Measurements from ENCODE around the gene ABHD17A. TPM values are rescaled to one million over a fixed set of nuclear protein-coding genes. Genes with fewer than 3 reads are reported as not detected.
A peak's percentile ranks its signal among the peaks of the same experiment; 100 is the strongest.

The ABHD17A gene
- total RNA-seq, 1 experiment from 2014 or later: 47.7 TPM

DNA sequence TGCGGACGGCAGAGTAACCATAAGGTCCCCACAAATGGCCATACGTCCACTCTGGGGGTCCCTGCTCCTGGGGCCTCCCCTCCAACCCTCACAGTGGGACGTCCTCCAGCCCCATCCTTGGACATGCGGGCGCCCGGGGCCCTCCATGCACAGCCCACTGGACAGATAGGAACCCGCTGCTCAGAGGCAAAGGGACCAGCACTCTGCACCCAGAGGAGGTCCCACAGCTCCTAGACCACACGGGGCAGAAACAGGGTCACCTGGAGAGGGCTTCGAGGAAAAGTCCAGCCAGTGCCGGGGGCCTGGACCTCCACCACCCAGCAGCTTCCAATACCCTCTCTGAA, 48.1 kb downstream of the ABHD17A start:
- ChIA-PET CTCF (interaction anchor here (0.8 to 2.7 kb wide), 2 partner anchors 11 to 15 kb away, joined by 4 to 14 read pairs; no protein-coding TSS in a partner anchor), POLR2A (no interaction called here)
- Histone ChIP-seq H3K9me3 (no peaks in the 10 kb centered on the region), H3K27me3 (replicated peaks; ENCODE audit: control insufficient read depth, insufficient read depth, low read length) (no peaks in the 10 kb centered on the region), H3K4me1 (no peaks in the 10 kb centered on the region), H3K4me3 (ENCODE audit: low read depth, low read length) (no peak overlapping the region), H3K36me3 (ENCODE audit: control insufficient read depth, insufficient read depth, low read length) (no peaks in the 10 kb centered on the region)
- TF ChIP-seq, protein P1, sequence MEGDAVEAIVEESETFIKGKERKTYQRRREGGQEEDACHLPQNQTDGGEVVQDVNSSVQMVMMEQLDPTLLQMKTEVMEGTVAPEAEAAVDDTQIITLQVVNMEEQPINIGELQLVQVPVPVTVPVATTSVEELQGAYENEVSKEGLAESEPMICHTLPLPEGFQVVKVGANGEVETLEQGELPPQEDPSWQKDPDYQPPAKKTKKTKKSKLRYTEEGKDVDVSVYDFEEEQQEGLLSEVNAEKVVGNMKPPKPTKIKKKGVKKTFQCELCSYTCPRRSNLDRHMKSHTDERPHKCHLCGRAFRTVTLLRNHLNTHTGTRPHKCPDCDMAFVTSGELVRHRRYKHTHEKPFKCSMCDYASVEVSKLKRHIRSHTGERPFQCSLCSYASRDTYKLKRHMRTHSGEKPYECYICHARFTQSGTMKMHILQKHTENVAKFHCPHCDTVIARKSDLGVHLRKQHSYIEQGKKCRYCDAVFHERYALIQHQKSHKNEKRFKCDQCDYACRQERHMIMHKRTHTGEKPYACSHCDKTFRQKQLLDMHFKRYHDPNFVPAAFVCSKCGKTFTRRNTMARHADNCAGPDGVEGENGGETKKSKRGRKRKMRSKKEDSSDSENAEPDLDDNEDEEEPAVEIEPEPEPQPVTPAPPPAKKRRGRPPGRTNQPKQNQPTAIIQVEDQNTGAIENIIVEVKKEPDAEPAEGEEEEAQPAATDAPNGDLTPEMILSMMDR (IDR thresholded peaks at IDR 0.05; ENCODE audit: insufficient read depth in 1 of 2, low read depth in 1 of 2, low read length in 1 of 2, severe bottlenecking in 1 of 2, unreplicated experiment in 1 of 2): no peak
- peaks cover 38% of the 10 kb centered on the region for H3K36me3 Mint-ChIP-seq (ENCODE audit: insufficient read depth, unreplicated experiment)
- H3K4me3 Mint-ChIP-seq (ENCODE audit: unreplicated experiment): no peak overlapping the region
- no TSS peak for BruUV-seq (replicated peaks)
- no peaks in the 10 kb centered on the region for H3K9me3 Mint-ChIP-seq (ENCODE audit: unreplicated experiment)
- H3K4me1 Mint-ChIP-seq (ENCODE audit: low read depth, unreplicated experiment): no peaks in the 10 kb centered on the region
- intact Hi-C loops (cut with micrococcal nuclease; ENCODE audit: unreplicated experiment): no loop called here
- no peak overlapping the region for H3K27ac Mint-ChIP-seq (ENCODE audit: unreplicated experiment)
- DNase-seq: no peak
- no peaks in the 10 kb centered on the region for H3K27me3 Mint-ChIP-seq (ENCODE audit: insufficient read depth, unreplicated experiment)

DNA sequence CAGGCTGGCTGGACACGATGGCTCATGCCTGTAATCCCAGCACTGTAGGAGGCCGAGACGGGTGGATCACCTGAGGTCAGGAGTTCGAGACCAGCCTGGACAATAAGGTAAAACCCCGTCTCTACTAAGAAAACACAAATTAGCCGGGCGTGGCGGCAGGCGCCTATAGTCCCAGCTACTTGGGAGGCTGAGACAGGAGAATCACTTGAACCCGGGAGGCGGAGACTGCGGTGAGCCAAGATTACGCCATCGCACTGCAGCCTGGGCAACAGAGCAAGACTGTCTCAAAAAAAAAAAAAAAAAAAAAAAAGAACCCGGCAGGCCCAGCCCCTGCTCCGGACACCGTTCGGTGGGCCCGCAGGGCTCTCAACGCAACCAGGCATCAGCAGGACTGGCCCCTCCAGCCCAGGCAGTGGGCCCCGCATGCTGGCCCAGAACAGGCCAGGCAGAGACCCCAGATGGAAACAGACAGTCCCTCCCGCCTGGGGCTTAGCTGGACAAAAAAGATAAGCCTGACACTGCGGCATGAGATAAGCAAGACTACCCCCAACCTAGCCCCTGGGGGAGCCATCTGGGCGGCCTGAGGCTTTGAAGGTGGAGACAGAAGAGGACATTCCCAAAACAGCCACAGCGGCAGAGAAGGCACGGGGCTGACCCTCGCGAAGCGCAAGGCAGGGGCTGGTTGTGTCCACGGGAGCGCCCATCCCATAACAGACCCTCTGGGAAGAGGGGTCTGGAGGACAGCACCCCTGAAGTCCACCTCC, 48.7 kb downstream of the ABHD17A start:
- Histone ChIP-seq H3K9me3 (no peaks in the 10 kb centered on the region), H3K4me1 (no peaks in the 10 kb centered on the region), H3K4me3 (ENCODE audit: low read depth, low read length) (no peak overlapping the region), H3K36me3 (ENCODE audit: control insufficient read depth, insufficient read depth, low read length) (no peaks in the 10 kb centered on the region), H3K27me3 (replicated peaks; ENCODE audit: control insufficient read depth, insufficient read depth, low read length) (no peaks in the 10 kb centered on the region)
- H3K4me1 Mint-ChIP-seq (ENCODE audit: low read depth, unreplicated experiment): no peaks in the 10 kb centered on the region
- H3K27me3 Mint-ChIP-seq (ENCODE audit: insufficient read depth, unreplicated experiment): no peaks in the 10 kb centered on the region
- TF ChIP-seq, protein P1 (IDR thresholded peaks at IDR 0.05; ENCODE audit: insufficient read depth in 1 of 2, low read depth in 1 of 2, low read length in 1 of 2, severe bottlenecking in 1 of 2, unreplicated experiment in 1 of 2): no peak
- intact Hi-C loops (cut with micrococcal nuclease; ENCODE audit: unreplicated experiment): no loop called here
- H3K36me3 Mint-ChIP-seq (ENCODE audit: insufficient read depth, unreplicated experiment): peaks cover 40% of the 10 kb centered on the region
- DNase-seq: no peak
- H3K27ac Mint-ChIP-seq (ENCODE audit: unreplicated experiment): peak overlapping the region; percentile 13
- H3K4me3 Mint-ChIP-seq (ENCODE audit: unreplicated experiment): no peak overlapping the region
- H3K9me3 Mint-ChIP-seq (ENCODE audit: unreplicated experiment): no peaks in the 10 kb centered on the region
- CTCF ChIA-PET: interaction anchor here (0.8 to 2.7 kb wide), 3 partner anchors 10 to 14 kb away, joined by 4 to 14 read pairs (median 6); no protein-coding TSS in a partner anchor
- no TSS peak for BruUV-seq (replicated peaks)
- POLR2A ChIA-PET: no interaction called here

DNA sequence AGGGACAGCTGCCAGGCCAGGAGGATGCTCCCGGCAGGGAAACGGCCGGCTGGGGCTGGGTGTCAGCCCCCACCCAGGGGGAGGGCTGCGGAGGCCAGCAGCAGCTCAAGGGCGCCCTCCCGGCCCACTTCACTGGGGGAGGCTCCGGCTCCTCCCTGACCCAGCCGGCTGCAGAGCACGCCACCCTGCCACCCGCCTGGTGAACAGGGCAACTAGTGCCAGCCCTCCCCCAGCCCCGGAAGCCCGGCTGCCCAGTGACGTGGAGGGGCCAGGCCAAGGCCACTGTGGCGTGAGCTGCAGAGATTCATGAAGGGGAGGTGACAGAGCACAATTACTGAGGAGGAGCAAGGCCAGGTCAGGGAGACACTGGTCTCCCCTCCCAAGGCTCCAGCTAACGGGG, 51.8 kb downstream of the ABHD17A start:
- Histone ChIP-seq H3K36me3 (ENCODE audit: control insufficient read depth, insufficient read depth, low read length) (no peaks in the 10 kb centered on the region), H3K9me3 (no peaks in the 10 kb centered on the region), H3K4me1 (no peaks in the 10 kb centered on the region), H3K4me3 (ENCODE audit: low read depth, low read length) (no peak overlapping the region), H3K27me3 (replicated peaks; ENCODE audit: control insufficient read depth, insufficient read depth, low read length) (no peaks in the 10 kb centered on the region)
- intact Hi-C loops (cut with micrococcal nuclease; ENCODE audit: unreplicated experiment): no loop called here
- no peak for DNase-seq
- CTCF ChIA-PET: interaction anchor here (1.1 kb wide), 1 partner anchor 16 kb away, joined by 3 read pairs; no protein-coding TSS in a partner anchor
- no peak overlapping the region for H3K27ac Mint-ChIP-seq (ENCODE audit: unreplicated experiment)
- no peaks in the 10 kb centered on the region for H3K4me1 Mint-ChIP-seq (ENCODE audit: low read depth, unreplicated experiment)
- H3K27me3 Mint-ChIP-seq (ENCODE audit: insufficient read depth, unreplicated experiment): no peaks in the 10 kb centered on the region
- H3K36me3 Mint-ChIP-seq (ENCODE audit: insufficient read depth, unreplicated experiment): peaks cover 31% of the 10 kb centered on the region
- POLR2A ChIA-PET: no interaction called here
- H3K4me3 Mint-ChIP-seq (ENCODE audit: unreplicated experiment): no peak overlapping the region
- H3K9me3 Mint-ChIP-seq (ENCODE audit: unreplicated experiment): no peaks in the 10 kb centered on the region
- TF ChIP-seq, protein P1 (IDR thresholded peaks at IDR 0.05; ENCODE audit: insufficient read depth in 1 of 2, low read depth in 1 of 2, low read length in 1 of 2, severe bottlenecking in 1 of 2, unreplicated experiment in 1 of 2): no peak
- no TSS peak for BruUV-seq (replicated peaks)

Data from Caco-2 (cell line).